Loucy (cell line): ENCODE results near the gene PROSER2.

Experiments used
- EZH2phosphoT487 ChIP-seq: fragments of 200-600 bp; IDR thresholded peaks from 2 replicates; pipeline ENCODE4 v1.6.1; 2018; ENCODE audit warnings: antibody characterized with exemption, mild to moderate bottlenecking, moderate library complexity, borderline replicate concordance
- TF ChIP-seq, protein P1 (sequence below): fragments of 200-600 bp; sonication (generic); conservative IDR thresholded peaks from 2 replicates; pipeline ENCODE4 v1.5.1; 2014; ENCODE audit warnings: mild to moderate bottlenecking, antibody characterized with exemption, low read length

DNA sequence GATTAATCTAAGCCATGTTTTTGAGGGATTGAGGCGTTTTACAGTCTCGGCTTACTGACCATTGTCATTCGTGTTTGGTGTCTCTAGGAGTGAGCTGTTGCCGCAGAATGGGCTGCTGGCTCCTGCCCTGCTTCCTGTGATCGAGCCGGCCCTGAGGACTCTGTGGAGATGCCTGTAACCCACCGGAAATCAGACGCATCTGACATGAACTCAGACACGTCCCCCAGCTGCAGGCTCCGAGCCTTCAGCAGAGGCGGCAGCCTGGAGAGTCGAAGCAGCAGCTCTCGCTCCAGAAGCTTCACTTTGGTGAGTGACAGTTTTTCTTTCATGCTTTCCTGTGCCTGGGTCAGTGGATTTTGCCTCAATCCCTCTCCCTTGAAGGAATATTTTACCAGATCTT, 28.8 kb downstream of the PROSER2 start:
- TF ChIP-seq, protein P1, sequence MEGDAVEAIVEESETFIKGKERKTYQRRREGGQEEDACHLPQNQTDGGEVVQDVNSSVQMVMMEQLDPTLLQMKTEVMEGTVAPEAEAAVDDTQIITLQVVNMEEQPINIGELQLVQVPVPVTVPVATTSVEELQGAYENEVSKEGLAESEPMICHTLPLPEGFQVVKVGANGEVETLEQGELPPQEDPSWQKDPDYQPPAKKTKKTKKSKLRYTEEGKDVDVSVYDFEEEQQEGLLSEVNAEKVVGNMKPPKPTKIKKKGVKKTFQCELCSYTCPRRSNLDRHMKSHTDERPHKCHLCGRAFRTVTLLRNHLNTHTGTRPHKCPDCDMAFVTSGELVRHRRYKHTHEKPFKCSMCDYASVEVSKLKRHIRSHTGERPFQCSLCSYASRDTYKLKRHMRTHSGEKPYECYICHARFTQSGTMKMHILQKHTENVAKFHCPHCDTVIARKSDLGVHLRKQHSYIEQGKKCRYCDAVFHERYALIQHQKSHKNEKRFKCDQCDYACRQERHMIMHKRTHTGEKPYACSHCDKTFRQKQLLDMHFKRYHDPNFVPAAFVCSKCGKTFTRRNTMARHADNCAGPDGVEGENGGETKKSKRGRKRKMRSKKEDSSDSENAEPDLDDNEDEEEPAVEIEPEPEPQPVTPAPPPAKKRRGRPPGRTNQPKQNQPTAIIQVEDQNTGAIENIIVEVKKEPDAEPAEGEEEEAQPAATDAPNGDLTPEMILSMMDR: no peak
- no peak for TF ChIP-seq EZH2phosphoT487
